Measurements from ENCODE around the gene GNAO1. TPM values are rescaled to one million over a fixed set of nuclear protein-coding genes. Genes with fewer than 3 reads are reported as not detected.

GNAO1 gene
- polyA plus RNA-seq, 1 of the 3 experiments (the other 2 are of a cell fraction): 0.30 TPM

GRCh38 chr16:56258508-56259424, 67.5 kb downstream of the GNAO1 start:
- POLR2A ChIA-PET: interaction anchor here (0.7 kb wide), 1 partner anchor 333 kb away, joined by 3 read pairs; no protein-coding TSS in a partner anchor
- H3K27ac ChIP-seq (ENCODE audit: low read depth in 2 of 2, low read length in 1 of 2): peak overlapping the region in 1 of 2 experiments; percentile 99; a peak in 2 of 4 replicates

More at GRCh38 chr16:56258508-56259424, 67.5 kb downstream of the GNAO1 start:
- no peak for TF ChIP-seq PBX3 (IDR thresholded peaks at IDR 0.05)
- TF ChIP-seq POLR2AphosphoS5 (IDR thresholded peaks at IDR 0.05; ENCODE audit: low read depth, low read length): no peak
- TF ChIP-seq RAD21 (IDR thresholded peaks at IDR 0.05; ENCODE audit: low read length): no peak
- TF ChIP-seq FOXM1 (IDR thresholded peaks at IDR 0.05; ENCODE audit: low read depth): no peak
- TF ChIP-seq RFX5 (IDR thresholded peaks at IDR 0.05; ENCODE audit: low read length): no peak
- TF ChIP-seq MAX (IDR thresholded peaks at IDR 0.05; ENCODE audit: low read depth): no peak
- TF ChIP-seq FOXJ3 (CRISPR knock-in tag; IDR thresholded peaks at IDR 0.05): no peak
- no peak for TF ChIP-seq USF2 (IDR thresholded peaks at IDR 0.05; ENCODE audit: borderline replicate concordance, low read depth, low read length)
- no peak for TF ChIP-seq MXI1 (IDR thresholded peaks at IDR 0.05; ENCODE audit: low read depth, low read length)
- TF ChIP-seq REST (IDR thresholded peaks at IDR 0.05; ENCODE audit: low read depth, low read length): no peak
- no peak for TF ChIP-seq IRF3 (IDR thresholded peaks at IDR 0.05; ENCODE audit: low read depth, low read length)
- no peak for TF ChIP-seq RXRA (IDR thresholded peaks at IDR 0.05; ENCODE audit: borderline replicate concordance, low read depth)
- no peak for TF ChIP-seq ZBTB33 (IDR thresholded peaks at IDR 0.05; ENCODE audit: borderline replicate concordance, low read depth)
- Histone ChIP-seq H3K4me3 (ENCODE audit: low read depth in 2 of 2, low read length in 1 of 2) (no peak overlapping the region), H3K36me3 (replicated peaks in 1 of 2; ENCODE audit: control insufficient read depth in 1 of 2, insufficient read depth in 2 of 2, low read length in 1 of 2) (no peaks in the 10 kb centered on the region), H3K4me2 (no peak overlapping the region), H3K9me3 (no peaks in the 10 kb centered on the region), H2AFZ (ENCODE audit: low read depth) (no peak overlapping the region), H3F3A (replicated peaks; ENCODE audit: insufficient read depth) (no peaks in the 10 kb centered on the region), H3K79me2 (ENCODE audit: insufficient read depth) (no peaks in the 10 kb centered on the region), H3K9ac (no peak overlapping the region), H3K4me1 (ENCODE audit: control insufficient read depth in 1 of 2, insufficient read depth in 2 of 2, low read depth in 1 of 2, low read length in 1 of 2) (peaks cover 0 to 78% of the 10 kb centered on the region in 2 experiments; a peak in 2 of 4 replicates), H3K27me3 (ENCODE audit: insufficient read depth) (0 out of 2 replicates have a peak, but pooled peaks cover 11% of the 10 kb centered on the region), H3K9me2 (no peaks in the 10 kb centered on the region), H4K20me1 (ENCODE audit: insufficient read depth) (no peaks in the 10 kb centered on the region)
- 52% methylated on average over 8 of the region's 8 CpGs for WGBS (ENCODE audit: low lambda C conversion rate)
- CTCF ChIA-PET: interaction anchor here (0.6 to 2.4 kb wide), 4 partner anchors 9 to 17 kb away, joined by 3 to 7 read pairs (median 4); no protein-coding TSS in a partner anchor
- DNase-seq: no peak
